Measurements from ENCODE around the gene SPNS2. TPM values are rescaled to one million over a fixed set of nuclear protein-coding genes. Genes with fewer than 3 reads are reported as not detected.

Gene SPNS2
- total RNA-seq, 4 donors from 2014 or later = 8.7 to 72.0 (median 18.2) TPM

GRCh38 chr17:4512156-4513112, 13.8 kb downstream of the SPNS2 start:
- WGBS, 2 donors (ENCODE audit: low coverage in 1 of 2) = 87 to 100% methylated on average over 1 to 31 of the region's 31 CpGs
- Histone ChIP-seq H3K27ac (no peak overlapping the region), H3K9me3 (no peaks in the 10 kb centered on the region), H3K36me3 (no peaks in the 10 kb centered on the region), H3K4me3 (no peak overlapping the region), H3K4me1 (no peaks in the 10 kb centered on the region), H3K27me3 (no peaks in the 10 kb centered on the region)
- in situ Hi-C loops (cut with MboI; ENCODE audit: low pct_ligation_motif_present in 1 of 4, low pct_unique_long_range_greater_than_20kb in 1 of 4, low sequenced_read_pairs in 3 of 4) = no loop called here
- TF ChIP-seq POLR2A (IDR thresholded peaks at IDR 0.05) (no peak), POLR2AphosphoS5 (IDR thresholded peaks at IDR 0.05) (no peak)
- intact Hi-C loops (cut with DNase I; ENCODE audit: low total_unique reads) = no loop called here
- DNase-seq = no peak

GRCh38 chr17:4513113-4514032, 14.7 kb downstream of the SPNS2 start:
- Histone ChIP-seq H3K27ac (no peak overlapping the region), H3K36me3 (no peaks in the 10 kb centered on the region), H3K9me3 (no peaks in the 10 kb centered on the region), H3K4me1 (no peaks in the 10 kb centered on the region), H3K27me3 (no peaks in the 10 kb centered on the region), H3K4me3 (no peak overlapping the region)
- no peak for DNase-seq
- 81% methylated on average over 20 of the region's 24 CpGs; no CpG with 5 or more reads in 1 of the 2 donors for whole genome bisulfite sequencing, 2 donors (ENCODE audit: low coverage in 1 of 2)
- TF ChIP-seq POLR2A (IDR thresholded peaks at IDR 0.05) (no peak), EP300 (IDR thresholded peaks at IDR 0.05; ENCODE audit: low read depth) (no peak), POLR2AphosphoS5 (IDR thresholded peaks at IDR 0.05) (no peak), CTCF (IDR thresholded peaks at IDR 0.05) (no peak)
- in situ Hi-C loops (cut with MboI; ENCODE audit: low pct_ligation_motif_present in 1 of 4, low pct_unique_long_range_greater_than_20kb in 1 of 4, low sequenced_read_pairs in 3 of 4) (no loop called here), intact Hi-C loops (cut with DNase I; ENCODE audit: low total_unique reads) (no loop called here)

- in situ Hi-C loops (cut with MboI; ENCODE audit: low pct_ligation_motif_present in 1 of 4, low pct_unique_long_range_greater_than_20kb in 1 of 4, low sequenced_read_pairs in 3 of 4) = no loop called here
Measured at GRCh38 chr17:4514206-4514605, 15.5 kb downstream of the SPNS2 start.

GRCh38 chr17:4514779-4515178, 16.1 kb downstream of the SPNS2 start:
- intact Hi-C loops (cut with DNase I; ENCODE audit: low total_unique reads) (no loop called here), in situ Hi-C loops (cut with MboI; ENCODE audit: low pct_ligation_motif_present in 1 of 4, low pct_unique_long_range_greater_than_20kb in 1 of 4, low sequenced_read_pairs in 3 of 4) (no loop called here)
- TF ChIP-seq POLR2A (IDR thresholded peaks at IDR 0.05) (no peak), CTCF (IDR thresholded peaks at IDR 0.05) (no peak), EP300 (IDR thresholded peaks at IDR 0.05; ENCODE audit: low read depth) (no peak), POLR2AphosphoS5 (IDR thresholded peaks at IDR 0.05) (no peak)
- H3K27me3 ChIP-seq = no peaks in the 10 kb centered on the region
- no peak overlapping the region for H3K27ac ChIP-seq
- H3K9me3 ChIP-seq = no peaks in the 10 kb centered on the region
- H3K36me3 ChIP-seq = no peaks in the 10 kb centered on the region
- 84% methylated on average over 11 of the region's 11 CpGs; no CpG with 5 or more reads in 1 of the 2 donors for WGBS, 2 donors (ENCODE audit: low coverage in 1 of 2)
- no peaks in the 10 kb centered on the region for H3K4me1 ChIP-seq
- DNase-seq = no peak
- no peak overlapping the region for H3K4me3 ChIP-seq

More at GRCh38 chr17:4514206-4514605, 15.5 kb downstream of the SPNS2 start:
- H3K4me1 ChIP-seq = no peaks in the 10 kb centered on the region
- H3K9me3 ChIP-seq = no peaks in the 10 kb centered on the region
- no peak overlapping the region for H3K4me3 ChIP-seq
- TF ChIP-seq EP300 (IDR thresholded peaks at IDR 0.05; ENCODE audit: low read depth) (no peak), CTCF (IDR thresholded peaks at IDR 0.05) (no peak), POLR2AphosphoS5 (IDR thresholded peaks at IDR 0.05) (no peak), POLR2A (IDR thresholded peaks at IDR 0.05) (no peak)
- no peaks in the 10 kb centered on the region for H3K36me3 ChIP-seq
- no peak overlapping the region for H3K27ac ChIP-seq
- 68% methylated on average over 6 of the region's 7 CpGs; no CpG with 5 or more reads in 1 of the 2 donors for WGBS, 2 donors (ENCODE audit: low coverage in 1 of 2)
- no peak for DNase-seq
- intact Hi-C loops (cut with DNase I; ENCODE audit: low total_unique reads) = no loop called here
- no peaks in the 10 kb centered on the region for H3K27me3 ChIP-seq
